HepG2 (cell line): Measurements from ENCODE around the gene ATP5PF. TPM values are rescaled to one million over a fixed set of nuclear protein-coding genes. Genes with fewer than 3 reads are reported as not detected.

Source experiments
- ATAC-seq: fragments of 200-7000 bp; cut with Tn5 transposase; 3 replicates; pipeline ENCODE4 v1.9.1; 2020; ENCODE audit warnings: mild to moderate bottlenecking, moderate library complexity
- BruUV-seq: library from RNA; stranded (reverse); fragments of 400-500 nt; replicated peaks from 2 replicates; lab custom pipeline; 2021; lab: Mats Ljungman, UMichigan
- CTCF ChIA-PET: fragments of 300-600 bp; formaldehyde crosslinking; extraction: SDS; loops from one replicate; lab custom pipeline; 2021; ENCODE audit warnings: low total read pairs, inconsistent platforms, low intra/inter-chr PET ratio; lab: Yijun Ruan, JAX
- POLR2A ChIA-PET: fragments of 350-600 bp; sonication (Branson Sonifier 250); formaldehyde crosslinking; loops from one replicate; lab custom pipeline; 2020; ENCODE audit warnings: antibody characterized with exemption, inconsistent platforms; lab: Yijun Ruan, JAX
- DNase-seq: peaks from one replicate; pipeline ENCODE4 v3.0.0-alpha.2; 2015; ENCODE audit warnings: low spot score
- FAIRE-seq: peaks from 3 replicates; lab custom pipeline; 2011; peaks lifted over from hg19 to GRCh38; lab: Jason Lieb, UNC
- H2AFZ ChIP-seq: one replicate; pipeline ENCODE4 v1.6.1; 2011; ENCODE audit warnings: low read length, inconsistent platforms
- H3K27ac ChIP-seq: fragments of 300-600 bp; 3 replicates; pipeline ENCODE4 v1.8.0; 2011; ENCODE audit warnings: mixed run types, mild to moderate bottlenecking, mixed read lengths, low read length, inconsistent platforms; ENCODE audit not compliant: insufficient read depth; ENCODE audit errors: extremely low read length
- H3K27me3 ChIP-seq, 2 experiments: fragments of 200-600 bp in 1 of 2; 2 replicates in 1 of 2; 3 replicates in 1 of 2; pipeline versions ENCODE4 v1.6.0 to v1.8.0; 2011; ENCODE audit warnings: low read length in 2 of 2, mild to moderate bottlenecking in 2 of 2, moderate library complexity in 2 of 2, inconsistent platforms in 1 of 2; ENCODE audit not compliant: insufficient read depth in 2 of 2, control insufficient read depth in 1 of 2
- H3K36me3 ChIP-seq, 2 experiments: fragments of 200-600 bp in 1 of 2; replicated peaks in 1 of 2; 2 replicates in 1 of 2; 3 replicates in 1 of 2; pipeline versions ENCODE4 v1.5.1 to v1.8.0; 2011; ENCODE audit warnings: low read length in 2 of 2, inconsistent platforms in 1 of 2; ENCODE audit not compliant: insufficient read depth in 2 of 2, control insufficient read depth in 1 of 2
- H3K4me1 ChIP-seq: 2 replicates; pipeline ENCODE4 v1.5.1; 2012; ENCODE audit warnings: low read length, inconsistent platforms; ENCODE audit not compliant: insufficient read depth
- H3K4me2 ChIP-seq: 2 replicates; pipeline ENCODE4 v1.6.0; 2011; ENCODE audit warnings: low read depth, low read length, inconsistent platforms
- H3K4me3 ChIP-seq, 3 experiments: fragments of 200-600 bp in 1 of 3; sonication (generic), shearing (Covaris generic) in 1 of 3; replicated peaks in 1 of 3; 2 replicates each; pipeline ENCODE4 v1.5.1; 2011 to 2016; ENCODE audit warnings: low read length in 3 of 3, inconsistent platforms in 2 of 3, low read depth in 2 of 3, mild to moderate bottlenecking in 2 of 3, control low read depth in 1 of 3, mixed read lengths in 1 of 3; ENCODE audit not compliant: insufficient read depth in 1 of 3
- H3K79me2 ChIP-seq: one replicate; pipeline ENCODE4 v1.6.1; 2011; ENCODE audit warnings: low read length, inconsistent platforms; ENCODE audit not compliant: insufficient read depth
- H3K9ac ChIP-seq: 2 replicates; pipeline ENCODE4 v1.6.0; 2011; ENCODE audit warnings: mild to moderate bottlenecking, low read depth, low read length, inconsistent platforms; ENCODE audit not compliant: insufficient read depth
- H3K9me3 ChIP-seq: 2 replicates; pipeline ENCODE4 v1.5.1; 2012; ENCODE audit warnings: mild to moderate bottlenecking, low read length
- H4K20me1 ChIP-seq: 2 replicates; pipeline ENCODE4 v1.6.0; 2011; ENCODE audit warnings: inconsistent platforms, mild to moderate bottlenecking, low read length, moderate library complexity; ENCODE audit not compliant: insufficient read depth
- BATF2 ChIP-seq: sonication (generic); formaldehyde crosslinking; IDR thresholded peaks from 2 replicates; pipeline ENCODE4 v1.8.0; 2022; ENCODE audit warnings: mild to moderate bottlenecking, missing genetic modification reagents, moderate library complexity
- EZH2 ChIP-seq: conservative IDR thresholded peaks from 2 replicates; pipeline ENCODE4 v1.6.1; 2012; ENCODE audit warnings: mild to moderate bottlenecking, low read depth, low read length, moderate library complexity
- FOXM1 ChIP-seq: sonication (generic); formaldehyde crosslinking; IDR thresholded peaks from 2 replicates; pipeline ENCODE4 v1.5.0; 2020; ENCODE audit warnings: missing genetic modification reagents
- RBM22 ChIP-seq: fragments of 200-400 bp; formaldehyde crosslinking; optimal IDR thresholded peaks from 2 replicates; pipeline ENCODE3; 2017; ENCODE audit warnings: mild to moderate bottlenecking, low read length, moderate library complexity
- SMAD1 ChIP-seq: sonication (generic); formaldehyde crosslinking; IDR thresholded peaks from 2 replicates; pipeline ENCODE4 v1.4.0; 2020; ENCODE audit warnings: missing genetic modification reagents, low read depth, mild to moderate bottlenecking, borderline replicate concordance
- SYNCRIP ChIP-seq: fragments of 200-400 bp; formaldehyde crosslinking; IDR thresholded peaks from 2 replicates; pipeline ENCODE4 v1.6.1; 2018; ENCODE audit warnings: mild to moderate bottlenecking, low read depth, low read length; ENCODE audit not compliant: insufficient read depth
- XRCC5 ChIP-seq: fragments of 200-400 bp; formaldehyde crosslinking; optimal IDR thresholded peaks from 2 replicates; pipeline ENCODE3; 2017; ENCODE audit warnings: mild to moderate bottlenecking, low read length
- ZFP41 ChIP-seq: sonication (generic); formaldehyde crosslinking; IDR thresholded peaks from 2 replicates; pipeline ENCODE4 v1.4.0; 2020; ENCODE audit warnings: mild to moderate bottlenecking, missing genetic modification reagents, borderline replicate concordance
- ZNF17 ChIP-seq: sonication (generic); formaldehyde crosslinking; IDR thresholded peaks from 2 replicates; pipeline ENCODE4 v1.5.0; 2020; ENCODE audit warnings: mild to moderate bottlenecking, missing genetic modification reagents
- ZNF30 ChIP-seq: sonication (generic); formaldehyde crosslinking; IDR thresholded peaks from 2 replicates; pipeline ENCODE4 v1.5.0; 2020; ENCODE audit warnings: mild to moderate bottlenecking, missing genetic modification reagents
- ZNF317 ChIP-seq: sonication (generic); formaldehyde crosslinking; IDR thresholded peaks from 2 replicates; pipeline ENCODE4 v1.5.0; 2020; ENCODE audit warnings: mild to moderate bottlenecking, missing genetic modification reagents
- ZNF83 ChIP-seq: sonication (generic); formaldehyde crosslinking; IDR thresholded peaks from 2 replicates; pipeline ENCODE4 v1.4.0; 2020; ENCODE audit warnings: missing genetic modification reagents, mild to moderate bottlenecking, borderline replicate concordance
- WGBS: methylation state at CpG from one replicate; pipeline ENCODE4 v1.1.6; 2017; ENCODE audit warnings: low lambda C conversion rate; 5-methylcytosine and 5-hydroxymethylcytosine counted together
- in situ Hi-C: cut with HindIII; loops from 2 replicates; pipeline ENCODE4 v1.10.0; 2017; ENCODE audit warnings: low pct_unique_long_range_greater_than_20kb; ENCODE audit not compliant: extremely low pct_ligation_motif_present
- intact Hi-C: fragments of 100-400 bp; cut with micrococcal nuclease; formaldehyde crosslinking; loops from one replicate; pipeline ENCODE4 v1.10.0; 2022; ENCODE audit not compliant: unreplicated experiment
- polyA plus RNA-seq, 8 experiments: library from polyadenylated mRNA; depleted of rRNA in 3 of 8; stranded (reverse) in 7 of 8; unstranded in 1 of 8; fragments of >200 nt; fragmentation: Illumina TruSeq in 4 of 8; extraction: Trizol in 4 of 8; gene quantifications; 2 replicates each; pipeline versions ENCODE4 v1.2.1 to v1.2.3, GENCODE V29; 2011 to 2016; ENCODE audit warnings: low read depth in 4 of 8, missing spikeins in 1 of 8, mixed read lengths in 1 of 8; ENCODE audit not compliant: insufficient read depth in 1 of 8
- total RNA-seq, 5 experiments: library from RNA; depleted of rRNA; stranded (reverse); fragments of >200 nt; fragmentation: Illumina TruSeq; extraction: Trizol; gene quantifications; 2 replicates each; pipeline ENCODE4 v1.2.3, GENCODE V29; 2016; ENCODE audit warnings: low read depth in 1 of 5
- TF ChIP-seq, protein P1 (sequence below): sonication (generic); formaldehyde crosslinking; IDR thresholded peaks from 2 replicates; pipeline ENCODE4 v1.4.0; 2020; ENCODE audit warnings: mild to moderate bottlenecking, missing genetic modification reagents, borderline replicate concordance

ATP5PF gene
- total and polyA plus RNA-seq, 2 of the 13 experiments (the other 11 are each of a cell fraction or from before 2014, with no cell fraction given): 131 to 157 TPM

GRCh38 chr21:25721987-25722386 is 12.7 kb downstream of the ATP5PF start:
- Histone ChIP-seq H2AFZ (no peak overlapping the region), H3K9ac (no peak overlapping the region), H3K36me3 (peaks cover 9 to 48% of the 10 kb centered on the region in 2 experiments), H3K4me3 (no peak overlapping the region), H3K27me3 (no peaks in the 10 kb centered on the region), H3K27ac (no peak overlapping the region), H3K79me2 (no peaks in the 10 kb centered on the region), H3K4me1 (no peaks in the 10 kb centered on the region), H3K9me3 (no peaks in the 10 kb centered on the region), H3K4me2 (no peak overlapping the region)
- no TSS peak for BruUV-seq
- ATAC-seq: no peak; the same call in 2 of the 3 replicates
- CTCF ChIA-PET: no interaction called here
- intact Hi-C loops: no loop called here
- in situ Hi-C loops: no loop called here
- WGBS: 98% methylated on average over 3 of the region's 3 CpGs
- TF ChIP-seq RBM22: peak; percentile 60
- TF ChIP-seq ZNF30 (CRISPR knock-in tag): no peak
- TF ChIP-seq, all 625 proteins: peak for 1
- FAIRE-seq: no peak
- POLR2A ChIA-PET: interaction anchor here (2.2 kb wide), 1 partner anchor 13 kb away, joined by 8 read pairs; the partner anchor contains the start of genes ATP5PF and GABPA
- no peaks in the 10 kb centered on the region for H4K20me1 ChIP-seq
- DNase-seq: no peak

DNA sequence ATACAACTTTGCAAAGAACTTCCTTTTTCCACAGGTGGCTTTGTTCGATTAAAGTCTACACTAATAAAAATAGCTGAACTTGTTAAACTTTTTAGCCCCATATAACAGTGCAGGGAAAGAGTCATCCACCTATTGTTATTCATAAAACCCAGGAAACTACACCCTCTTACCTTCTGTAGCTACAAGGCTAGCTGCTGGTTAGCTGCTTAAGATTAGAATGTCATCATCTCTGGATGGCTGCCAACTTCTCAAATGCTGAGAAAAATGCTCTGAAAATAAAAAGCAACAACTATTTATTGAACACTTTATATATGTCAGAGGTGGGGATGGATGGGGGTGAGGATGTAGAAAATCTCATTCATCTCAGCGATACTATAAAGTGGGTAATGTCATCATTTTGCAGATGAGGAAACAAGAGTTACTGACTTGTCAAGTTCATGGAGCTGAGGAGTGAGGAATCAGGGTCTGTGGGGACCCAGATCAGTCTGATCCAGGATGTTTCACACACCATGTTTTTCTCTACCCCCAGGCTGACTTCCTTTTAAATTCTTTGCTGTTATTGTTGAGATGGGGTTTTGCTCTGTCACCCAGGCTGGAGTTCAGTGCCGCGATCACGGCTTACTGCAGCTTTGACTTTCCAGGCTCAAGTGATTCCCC is 17.1 kb downstream of the ATP5PF start:
- Histone ChIP-seq H3K9me3 (no peaks in the 10 kb centered on the region), H2AFZ (no peak overlapping the region), H3K9ac (no peak overlapping the region), H3K4me1 (no peaks in the 10 kb centered on the region), H3K4me2 (no peak overlapping the region), H3K4me3 (no peak overlapping the region), H3K27ac (no peak overlapping the region), H3K27me3 (no peaks in the 10 kb centered on the region), H3K36me3 (peaks cover under 1 to 8% of the 10 kb centered on the region in 2 experiments; a peak in 3 of 5 replicates), H3K79me2 (no peaks in the 10 kb centered on the region), H4K20me1 (no peaks in the 10 kb centered on the region)
- 95% methylated on average over 5 of the region's 5 CpGs for WGBS
- FAIRE-seq (no peak), DNase-seq (no peak), ATAC-seq (no peak)
- BruUV-seq: no TSS peak
- ChIA-PET CTCF (no interaction called here), POLR2A (no interaction called here)
- in situ Hi-C loops: no loop called here
- intact Hi-C loops: no loop called here
- TF ChIP-seq SYNCRIP (no peak), SMAD1 (CRISPR knock-in tag) (no peak), ZNF317 (CRISPR knock-in tag) (no peak), ZNF17 (CRISPR knock-in tag) (no peak), ZFP41 (no peak), BATF2 (CRISPR knock-in tag) (no peak), ZNF83 (CRISPR knock-in tag) (no peak), FOXM1 (CRISPR knock-in tag) (no peak), XRCC5 (no peak), EZH2 (no peak)
- TF ChIP-seq, protein P1, sequence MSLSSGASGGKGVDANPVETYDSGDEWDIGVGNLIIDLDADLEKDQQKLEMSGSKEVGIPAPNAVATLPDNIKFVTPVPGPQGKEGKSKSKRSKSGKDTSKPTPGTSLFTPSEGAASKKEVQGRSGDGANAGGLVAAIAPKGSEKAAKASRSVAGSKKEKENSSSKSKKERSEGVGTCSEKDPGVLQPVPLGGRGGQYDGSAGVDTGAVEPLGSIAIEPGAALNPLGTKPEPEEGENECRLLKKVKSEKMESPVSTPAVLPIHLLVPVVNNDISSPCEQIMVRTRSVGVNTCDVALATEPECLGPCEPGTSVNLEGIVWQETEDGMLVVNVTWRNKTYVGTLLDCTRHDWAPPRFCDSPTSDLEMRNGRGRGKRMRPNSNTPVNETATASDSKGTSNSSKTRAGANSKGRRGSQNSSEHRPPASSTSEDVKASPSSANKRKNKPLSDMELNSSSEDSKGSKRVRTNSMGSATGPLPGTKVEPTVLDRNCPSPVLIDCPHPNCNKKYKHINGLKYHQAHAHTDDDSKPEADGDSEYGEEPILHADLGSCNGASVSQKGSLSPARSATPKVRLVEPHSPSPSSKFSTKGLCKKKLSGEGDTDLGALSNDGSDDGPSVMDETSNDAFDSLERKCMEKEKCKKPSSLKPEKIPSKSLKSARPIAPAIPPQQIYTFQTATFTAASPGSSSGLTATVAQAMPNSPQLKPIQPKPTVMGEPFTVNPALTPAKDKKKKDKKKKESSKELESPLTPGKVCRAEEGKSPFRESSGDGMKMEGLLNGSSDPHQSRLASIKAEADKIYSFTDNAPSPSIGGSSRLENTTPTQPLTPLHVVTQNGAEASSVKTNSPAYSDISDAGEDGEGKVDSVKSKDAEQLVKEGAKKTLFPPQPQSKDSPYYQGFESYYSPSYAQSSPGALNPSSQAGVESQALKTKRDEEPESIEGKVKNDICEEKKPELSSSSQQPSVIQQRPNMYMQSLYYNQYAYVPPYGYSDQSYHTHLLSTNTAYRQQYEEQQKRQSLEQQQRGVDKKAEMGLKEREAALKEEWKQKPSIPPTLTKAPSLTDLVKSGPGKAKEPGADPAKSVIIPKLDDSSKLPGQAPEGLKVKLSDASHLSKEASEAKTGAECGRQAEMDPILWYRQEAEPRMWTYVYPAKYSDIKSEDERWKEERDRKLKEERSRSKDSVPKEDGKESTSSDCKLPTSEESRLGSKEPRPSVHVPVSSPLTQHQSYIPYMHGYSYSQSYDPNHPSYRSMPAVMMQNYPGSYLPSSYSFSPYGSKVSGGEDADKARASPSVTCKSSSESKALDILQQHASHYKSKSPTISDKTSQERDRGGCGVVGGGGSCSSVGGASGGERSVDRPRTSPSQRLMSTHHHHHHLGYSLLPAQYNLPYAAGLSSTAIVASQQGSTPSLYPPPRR (CRISPR knock-in tag): no peak
